Stimulated activated CD4-positive, alpha-beta T cell treated with anti-CD3 and anti-CD28 coated beads, Interleukin-1b, Interleukin-23, amount 100 ng/mL, for 24 hours (primary cell): Measurements from ENCODE around the gene OXTR.
"Not testable (repeated sequence)": the region's sequence is repeated elsewhere in the genome, so short reads cannot be mapped to it uniquely, and the experiment has no call there.

Source experiments
- DNase-seq, 4 experiments: peaks; one replicate each; pipeline ENCODE4 v3.0.0-alpha.2; 2020; ENCODE audit warnings: low read depth in 4 of 4, low spot score in 1 of 4

OXTR gene

GRCh38 chr3:8743021-8743601, 26.3 kb downstream of the OXTR start:
- no peak for DNase-seq

GRCh38 chr3:8741581-8742261, 27.7 kb downstream of the OXTR start:
- no peak for DNase-seq

- DNase-seq, result no peak
Measured at GRCh38 chr3:8739757-8740504, 29.5 kb downstream of the OXTR start.

- DNase-seq, result no peak
Measured at GRCh38 chr3:8738639-8739038, 30.8 kb downstream of the OXTR start.

GRCh38 chr3:8737823-8738222, 31.6 kb downstream of the OXTR start:
- DNase-seq, result no peak

- no peak for DNase-seq
Measured at GRCh38 chr3:8737301-8737700, 32.1 kb downstream of the OXTR start.

- no peak for DNase-seq
Measured at GRCh38 chr3:8736436-8736835, 33.0 kb downstream of the OXTR start.

GRCh38 chr3:8734908-8735307, 34.5 kb downstream of the OXTR start:
- DNase-seq, result no peak

- DNase-seq, result no peak
Measured at GRCh38 chr3:8734137-8734878, 35.1 kb downstream of the OXTR start.

GRCh38 chr3:8733332-8734094, 35.9 kb downstream of the OXTR start, which contains the start of gene CAV3:
Gene CAV3 (plus strand): TSS chr3:8733802. CDS start chr3:8733877, 75 bp downstream.
- DNase-seq, result no peak

- DNase-seq, result no peak
Measured at GRCh38 chr3:8732413-8732812, 37.0 kb downstream of the OXTR start.

- DNase-seq, result no peak
Measured at GRCh38 chr3:8730656-8731055, 38.8 kb downstream of the OXTR start.

- DNase-seq, result no peak
Measured at GRCh38 chr3:8729479-8729878, 39.9 kb downstream of the OXTR start.

- no peak for DNase-seq
Measured at GRCh38 chr3:8727605-8728512, 41.6 kb downstream of the OXTR start.

GRCh38 chr3:8724108-8724752, 45.2 kb downstream of the OXTR start:
- DNase-seq, result no peak

GRCh38 chr3:8723612-8724011, 45.8 kb downstream of the OXTR start:
- DNase-seq, result no peak

- no peak for DNase-seq
Measured at GRCh38 chr3:8722808-8723207, 46.6 kb downstream of the OXTR start.

GRCh38 chr3:8715757-8716156, 53.7 kb downstream of the OXTR start:
- DNase-seq, result not testable (repeated sequence)
